HepG2 (cell line): ENCODE data around the gene HPGD. TPM values are rescaled to one million over a fixed set of nuclear protein-coding genes. Genes with fewer than 3 reads are reported as not detected.

Experiments used
- ATAC-seq: fragments of 200-7000 bp; cut with Tn5 transposase; 3 replicates; pipeline ENCODE4 v1.9.1; 2020; ENCODE audit warnings: mild to moderate bottlenecking, moderate library complexity
- BruUV-seq: library from RNA; stranded (reverse); fragments of 400-500 nt; replicated peaks from 2 replicates; lab custom pipeline; 2021; lab: Mats Ljungman, UMichigan
- CTCF ChIA-PET: fragments of 300-600 bp; formaldehyde crosslinking; extraction: SDS; loops from one replicate; lab custom pipeline; 2021; ENCODE audit warnings: low total read pairs, inconsistent platforms, low intra/inter-chr PET ratio; lab: Yijun Ruan, JAX
- POLR2A ChIA-PET: fragments of 350-600 bp; sonication (Branson Sonifier 250); formaldehyde crosslinking; loops from one replicate; lab custom pipeline; 2020; ENCODE audit warnings: antibody characterized with exemption, inconsistent platforms; lab: Yijun Ruan, JAX
- DNase-seq: peaks from one replicate; pipeline ENCODE4 v3.0.0-alpha.2; 2015; ENCODE audit warnings: low spot score
- FAIRE-seq: peaks from 3 replicates; lab custom pipeline; 2011; peaks lifted over from hg19 to GRCh38; lab: Jason Lieb, UNC
- H2AFZ ChIP-seq: one replicate; pipeline ENCODE4 v1.6.1; 2011; ENCODE audit warnings: low read length, inconsistent platforms
- H3K27ac ChIP-seq: fragments of 300-600 bp; 3 replicates; pipeline ENCODE4 v1.8.0; 2011; ENCODE audit warnings: mixed run types, mild to moderate bottlenecking, mixed read lengths, low read length, inconsistent platforms; ENCODE audit not compliant: insufficient read depth; ENCODE audit errors: extremely low read length
- H3K27me3 ChIP-seq, 2 experiments: fragments of 200-600 bp in 1 of 2; 2 replicates in 1 of 2; 3 replicates in 1 of 2; pipeline versions ENCODE4 v1.6.0 to v1.8.0; 2011; ENCODE audit warnings: low read length in 2 of 2, mild to moderate bottlenecking in 2 of 2, moderate library complexity in 2 of 2, inconsistent platforms in 1 of 2; ENCODE audit not compliant: insufficient read depth in 2 of 2, control insufficient read depth in 1 of 2
- H3K36me3 ChIP-seq, 2 experiments: fragments of 200-600 bp in 1 of 2; replicated peaks in 1 of 2; 2 replicates in 1 of 2; 3 replicates in 1 of 2; pipeline versions ENCODE4 v1.5.1 to v1.8.0; 2011; ENCODE audit warnings: low read length in 2 of 2, inconsistent platforms in 1 of 2; ENCODE audit not compliant: insufficient read depth in 2 of 2, control insufficient read depth in 1 of 2
- H3K4me1 ChIP-seq: 2 replicates; pipeline ENCODE4 v1.5.1; 2012; ENCODE audit warnings: low read length, inconsistent platforms; ENCODE audit not compliant: insufficient read depth
- H3K4me2 ChIP-seq: 2 replicates; pipeline ENCODE4 v1.6.0; 2011; ENCODE audit warnings: low read depth, low read length, inconsistent platforms
- H3K4me3 ChIP-seq, 3 experiments: fragments of 200-600 bp in 1 of 3; sonication (generic), shearing (Covaris generic) in 1 of 3; replicated peaks in 1 of 3; 2 replicates each; pipeline ENCODE4 v1.5.1; 2011 to 2016; ENCODE audit warnings: low read length in 3 of 3, inconsistent platforms in 2 of 3, low read depth in 2 of 3, mild to moderate bottlenecking in 2 of 3, control low read depth in 1 of 3, mixed read lengths in 1 of 3; ENCODE audit not compliant: insufficient read depth in 1 of 3
- H3K79me2 ChIP-seq: one replicate; pipeline ENCODE4 v1.6.1; 2011; ENCODE audit warnings: low read length, inconsistent platforms; ENCODE audit not compliant: insufficient read depth
- H3K9ac ChIP-seq: 2 replicates; pipeline ENCODE4 v1.6.0; 2011; ENCODE audit warnings: mild to moderate bottlenecking, low read depth, low read length, inconsistent platforms; ENCODE audit not compliant: insufficient read depth
- H3K9me3 ChIP-seq: 2 replicates; pipeline ENCODE4 v1.5.1; 2012; ENCODE audit warnings: mild to moderate bottlenecking, low read length
- H4K20me1 ChIP-seq: 2 replicates; pipeline ENCODE4 v1.6.0; 2011; ENCODE audit warnings: inconsistent platforms, mild to moderate bottlenecking, low read length, moderate library complexity; ENCODE audit not compliant: insufficient read depth
- BHLHE40 ChIP-seq: IDR thresholded peaks from 2 replicates; pipeline ENCODE4 v1.6.1; 2011; ENCODE audit warnings: low read length, improper control_type of control experiment
- EP300 ChIP-seq, 3 experiments: sonication (generic) in 1 of 3; formaldehyde crosslinking in 1 of 3; IDR thresholded peaks; 2 replicates each; pipeline versions ENCODE4 v1.5.1 to v1.6.1; 2011 to 2020; ENCODE audit warnings: low read depth in 2 of 3, low read length in 2 of 3, borderline replicate concordance in 1 of 3, improper control_type of control experiment in 1 of 3, mild to moderate bottlenecking in 1 of 3, missing genetic modification reagents in 1 of 3, moderate library complexity in 1 of 3
- FOXA3 ChIP-seq: IDR thresholded peaks from 2 replicates; pipeline ENCODE4 v1.6.1; 2016; ENCODE audit warnings: missing genetic modification reagents, missing compliant biosample characterization
- JARID2 ChIP-seq: sonication (generic); formaldehyde crosslinking; IDR thresholded peaks from 2 replicates; pipeline ENCODE4 v1.8.1; 2023; ENCODE audit warnings: missing genetic modification reagents, inconsistent platforms; ENCODE audit not compliant: insufficient replicate concordance
- NAIF1 ChIP-seq: sonication (generic); formaldehyde crosslinking; IDR thresholded peaks from 2 replicates; pipeline ENCODE4 v1.5.0; 2020; ENCODE audit warnings: mild to moderate bottlenecking, missing genetic modification reagents, borderline replicate concordance
- POLR2AphosphoS2 ChIP-seq: IDR thresholded peaks from 2 replicates; pipeline ENCODE4 v1.6.1; 2011; ENCODE audit warnings: low read depth, low read length, improper control_type of control experiment
- SKI ChIP-seq: fragments of 450-650 bp; IDR thresholded peaks from one replicate; pipeline ENCODE4 v1.6.1; 2018; ENCODE audit warnings: mild to moderate bottlenecking; ENCODE audit not compliant: partially characterized antibody
- SMYD3 ChIP-seq: sonication (generic); formaldehyde crosslinking; IDR thresholded peaks from 2 replicates; pipeline ENCODE4 v1.8.1; 2023; ENCODE audit warnings: mild to moderate bottlenecking, missing genetic modification reagents
- SYNCRIP ChIP-seq: fragments of 200-400 bp; formaldehyde crosslinking; IDR thresholded peaks from 2 replicates; pipeline ENCODE4 v1.6.1; 2018; ENCODE audit warnings: mild to moderate bottlenecking, low read depth, low read length; ENCODE audit not compliant: insufficient read depth
- ZNF343 ChIP-seq: sonication (generic); formaldehyde crosslinking; IDR thresholded peaks from 2 replicates; pipeline ENCODE4 v1.4.0; 2020; ENCODE audit warnings: mild to moderate bottlenecking, missing genetic modification reagents
- ZNF430 ChIP-seq: sonication (generic); formaldehyde crosslinking; IDR thresholded peaks from 2 replicates; pipeline ENCODE4 v1.9.0; 2021; ENCODE audit warnings: mild to moderate bottlenecking, missing genetic modification reagents
- ZNF432 ChIP-seq: sonication (generic); formaldehyde crosslinking; IDR thresholded peaks from 2 replicates; pipeline ENCODE4 v1.5.0; 2020; ENCODE audit warnings: missing genetic modification reagents, mild to moderate bottlenecking, borderline replicate concordance
- ZNF550 ChIP-seq: sonication (generic); formaldehyde crosslinking; IDR thresholded peaks from 2 replicates; pipeline ENCODE4 v1.4.0; 2020; ENCODE audit warnings: mild to moderate bottlenecking, missing genetic modification reagents, borderline replicate concordance
- ZNF709 ChIP-seq: sonication (generic); formaldehyde crosslinking; IDR thresholded peaks from 2 replicates; pipeline ENCODE4 v1.5.0; 2020; ENCODE audit warnings: mild to moderate bottlenecking, missing genetic modification reagents
- WGBS: methylation state at CpG from one replicate; pipeline ENCODE4 v1.1.6; 2017; ENCODE audit warnings: low lambda C conversion rate; 5-methylcytosine and 5-hydroxymethylcytosine counted together
- in situ Hi-C: cut with HindIII; loops from 2 replicates; pipeline ENCODE4 v1.10.0; 2017; ENCODE audit warnings: low pct_unique_long_range_greater_than_20kb; ENCODE audit not compliant: extremely low pct_ligation_motif_present
- intact Hi-C: fragments of 100-400 bp; cut with micrococcal nuclease; formaldehyde crosslinking; loops from one replicate; pipeline ENCODE4 v1.10.0; 2022; ENCODE audit not compliant: unreplicated experiment
- polyA plus RNA-seq, 8 experiments: library from polyadenylated mRNA; depleted of rRNA in 3 of 8; stranded (reverse) in 7 of 8; unstranded in 1 of 8; fragments of >200 nt; fragmentation: Illumina TruSeq in 4 of 8; extraction: Trizol in 4 of 8; gene quantifications; 2 replicates each; pipeline versions ENCODE4 v1.2.1 to v1.2.3, GENCODE V29; 2011 to 2016; ENCODE audit warnings: low read depth in 4 of 8, missing spikeins in 1 of 8, mixed read lengths in 1 of 8; ENCODE audit not compliant: insufficient read depth in 1 of 8
- total RNA-seq, 5 experiments: library from RNA; depleted of rRNA; stranded (reverse); fragments of >200 nt; fragmentation: Illumina TruSeq; extraction: Trizol; gene quantifications; 2 replicates each; pipeline ENCODE4 v1.2.3, GENCODE V29; 2016; ENCODE audit warnings: low read depth in 1 of 5
- TF ChIP-seq, protein P1 (sequence below): sonication (generic); formaldehyde crosslinking; IDR thresholded peaks from 2 replicates; pipeline ENCODE4 v1.5.1; 2020; ENCODE audit warnings: missing genetic modification reagents, mild to moderate bottlenecking, borderline replicate concordance
- TF ChIP-seq, protein P2 (sequence below): IDR thresholded peaks from 2 replicates; pipeline ENCODE4 v1.6.1; 2016; ENCODE audit warnings: control low read depth
- TF ChIP-seq, protein P3 (sequence below), 2 experiments: sonication (generic) in 1 of 2; formaldehyde crosslinking in 1 of 2; IDR thresholded peaks; 2 replicates each; pipeline versions ENCODE4 v1.5.1 to v1.6.1; 2011 to 2020; ENCODE audit warnings: borderline replicate concordance in 1 of 2, low read depth in 1 of 2, low read length in 1 of 2, mild to moderate bottlenecking in 1 of 2, missing genetic modification reagents in 1 of 2, moderate library complexity in 1 of 2

HPGD gene
- total and polyA plus RNA-seq, 2 of the 13 experiments (the other 11 are each of a cell fraction or from before 2014, with no cell fraction given): 0.13 to 0.24 TPM

DNA sequence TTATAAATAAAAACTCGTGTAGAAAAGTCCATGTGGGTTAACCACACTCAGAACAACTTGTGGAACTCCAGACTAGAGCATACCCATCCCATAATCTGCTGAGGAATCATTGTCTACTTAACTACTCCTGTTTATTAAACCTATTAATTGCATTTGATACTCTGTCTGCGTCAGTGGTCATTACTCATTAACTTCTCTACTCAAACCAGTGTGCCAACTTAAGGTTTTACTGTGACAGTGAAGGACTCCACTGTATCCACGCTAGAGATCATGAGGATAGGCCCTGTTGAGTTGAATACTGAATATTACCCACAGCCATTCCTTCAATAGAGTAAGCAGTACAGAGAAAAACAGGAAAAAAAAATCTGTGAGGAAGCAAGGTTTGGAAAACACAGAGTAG lies 17.3 kb downstream of the HPGD start (continued):
- TF ChIP-seq, protein P1, sequence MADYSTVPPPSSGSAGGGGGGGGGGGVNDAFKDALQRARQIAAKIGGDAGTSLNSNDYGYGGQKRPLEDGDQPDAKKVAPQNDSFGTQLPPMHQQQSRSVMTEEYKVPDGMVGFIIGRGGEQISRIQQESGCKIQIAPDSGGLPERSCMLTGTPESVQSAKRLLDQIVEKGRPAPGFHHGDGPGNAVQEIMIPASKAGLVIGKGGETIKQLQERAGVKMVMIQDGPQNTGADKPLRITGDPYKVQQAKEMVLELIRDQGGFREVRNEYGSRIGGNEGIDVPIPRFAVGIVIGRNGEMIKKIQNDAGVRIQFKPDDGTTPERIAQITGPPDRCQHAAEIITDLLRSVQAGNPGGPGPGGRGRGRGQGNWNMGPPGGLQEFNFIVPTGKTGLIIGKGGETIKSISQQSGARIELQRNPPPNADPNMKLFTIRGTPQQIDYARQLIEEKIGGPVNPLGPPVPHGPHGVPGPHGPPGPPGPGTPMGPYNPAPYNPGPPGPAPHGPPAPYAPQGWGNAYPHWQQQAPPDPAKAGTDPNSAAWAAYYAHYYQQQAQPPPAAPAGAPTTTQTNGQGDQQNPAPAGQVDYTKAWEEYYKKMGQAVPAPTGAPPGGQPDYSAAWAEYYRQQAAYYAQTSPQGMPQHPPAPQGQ (CRISPR knock-in tag): no peak
- TF ChIP-seq EP300 (IDR thresholded peaks at IDR 0.05; ENCODE audit: low read depth in 2 of 2, low read length in 2 of 2) (no peak), EP300 (CRISPR knock-in tag; IDR thresholded peaks at IDR 0.05; ENCODE audit: borderline replicate concordance) (no peak), POLR2AphosphoS2 (no peak), NAIF1 (CRISPR knock-in tag) (no peak), FOXA3 (CRISPR knock-in tag) (no peak), SMYD3 (CRISPR knock-in tag) (no peak), BHLHE40 (no peak), SKI (no peak)

GRCh38 chr4:174503079-174503715 lies 19.1 kb downstream of the HPGD start:
- no TSS peak for BruUV-seq
- no peak overlapping the region for H2AFZ ChIP-seq
- no peaks in the 10 kb centered on the region for H4K20me1 ChIP-seq
- H3K27me3 ChIP-seq: no peaks in the 10 kb centered on the region
- H3K4me2 ChIP-seq: no peak overlapping the region
- ATAC-seq (no peak), DNase-seq (no peak), FAIRE-seq (no peak)
- WGBS: 2% methylated on average over 3 of the region's 3 CpGs
- no peak overlapping the region for H3K27ac ChIP-seq
- ChIA-PET CTCF (no interaction called here), POLR2A (no interaction called here)
- no peaks in the 10 kb centered on the region for H3K9me3 ChIP-seq
- H3K4me3 ChIP-seq: no peak overlapping the region
- in situ Hi-C loops (no loop called here), intact Hi-C loops (no loop called here)
- H3K4me1 ChIP-seq: no peaks in the 10 kb centered on the region
- no peaks in the 10 kb centered on the region for H3K36me3 ChIP-seq
- no peaks in the 10 kb centered on the region for H3K79me2 ChIP-seq
- H3K9ac ChIP-seq: no peak overlapping the region
- TF ChIP-seq ZNF430 (CRISPR knock-in tag) (no peak), ZNF343 (no peak), ZNF550 (CRISPR knock-in tag) (no peak), SYNCRIP (no peak), ZNF709 (CRISPR knock-in tag) (no peak), JARID2 (CRISPR knock-in tag) (no peak), ZNF432 (CRISPR knock-in tag) (no peak)
- TF ChIP-seq, protein P2, sequence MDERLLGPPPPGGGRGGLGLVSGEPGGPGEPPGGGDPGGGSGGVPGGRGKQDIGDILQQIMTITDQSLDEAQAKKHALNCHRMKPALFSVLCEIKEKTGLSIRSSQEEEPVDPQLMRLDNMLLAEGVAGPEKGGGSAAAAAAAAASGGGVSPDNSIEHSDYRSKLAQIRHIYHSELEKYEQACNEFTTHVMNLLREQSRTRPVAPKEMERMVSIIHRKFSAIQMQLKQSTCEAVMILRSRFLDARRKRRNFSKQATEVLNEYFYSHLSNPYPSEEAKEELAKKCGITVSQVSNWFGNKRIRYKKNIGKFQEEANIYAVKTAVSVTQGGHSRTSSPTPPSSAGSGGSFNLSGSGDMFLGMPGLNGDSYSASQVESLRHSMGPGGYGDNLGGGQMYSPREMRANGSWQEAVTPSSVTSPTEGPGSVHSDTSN: no peak
- TF ChIP-seq, protein P3, sequence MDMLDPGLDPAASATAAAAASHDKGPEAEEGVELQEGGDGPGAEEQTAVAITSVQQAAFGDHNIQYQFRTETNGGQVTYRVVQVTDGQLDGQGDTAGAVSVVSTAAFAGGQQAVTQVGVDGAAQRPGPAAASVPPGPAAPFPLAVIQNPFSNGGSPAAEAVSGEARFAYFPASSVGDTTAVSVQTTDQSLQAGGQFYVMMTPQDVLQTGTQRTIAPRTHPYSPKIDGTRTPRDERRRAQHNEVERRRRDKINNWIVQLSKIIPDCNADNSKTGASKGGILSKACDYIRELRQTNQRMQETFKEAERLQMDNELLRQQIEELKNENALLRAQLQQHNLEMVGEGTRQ (IDR thresholded peaks at IDR 0.05; ENCODE audit: low read depth, low read length): no peak
- TF ChIP-seq, protein P3 (CRISPR knock-in tag; IDR thresholded peaks at IDR 0.05; ENCODE audit: borderline replicate concordance): no peak
